ENCODE measurements around the gene TOLLIP. TPM values are rescaled to one million over a fixed set of nuclear protein-coding genes. Genes with fewer than 3 reads are reported as not detected.
A peak's percentile ranks its signal among the peaks of the same experiment; 100 is the strongest.

The TOLLIP gene
- total RNA-seq, 2 donors from 2014 or later = 72.8 to 161 TPM

DNA sequence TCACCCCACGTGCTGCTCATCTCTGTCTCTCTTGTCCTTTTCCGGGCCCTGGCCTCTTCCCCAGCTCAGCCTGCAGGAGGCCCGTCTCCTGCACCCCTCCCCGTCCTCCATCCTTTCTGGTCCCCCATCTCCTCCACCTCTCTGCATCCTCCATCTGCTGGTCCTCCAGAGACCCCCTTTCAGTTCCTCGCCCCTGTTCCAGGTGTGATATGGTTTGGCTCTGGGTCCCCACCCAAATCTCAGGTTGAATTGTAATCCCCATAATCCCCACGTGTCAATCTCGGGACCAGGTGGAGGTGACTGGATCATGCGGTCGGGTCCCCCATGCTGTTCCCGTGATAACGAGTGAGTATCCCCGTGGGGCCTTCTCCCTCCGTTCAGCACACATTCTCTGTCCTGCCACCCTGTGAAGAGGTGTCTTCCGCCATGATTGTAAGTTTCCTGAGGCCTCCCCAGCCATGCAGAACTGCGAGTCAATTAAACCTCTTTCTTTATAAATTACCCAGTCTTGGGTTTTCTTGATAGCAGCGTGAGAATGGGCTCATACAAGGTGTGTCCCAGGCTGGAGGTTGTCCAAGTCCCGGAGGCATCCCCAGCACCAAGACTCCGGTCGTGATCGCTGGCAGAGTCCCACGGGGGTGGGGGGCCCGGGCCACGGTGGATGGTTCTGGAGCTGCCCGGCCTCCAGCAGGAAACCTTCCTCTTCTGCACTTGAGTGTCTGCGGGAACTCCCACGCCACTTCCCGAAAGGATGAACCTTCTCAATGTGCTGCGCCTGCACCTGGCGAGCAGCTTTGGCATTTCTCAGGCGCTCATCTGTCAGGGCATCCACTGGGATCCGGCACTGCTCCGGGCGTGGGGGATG lies 29.0 kb upstream of the TOLLIP start:
- Histone ChIP-seq H3K27me3 (replicated peaks; ENCODE audit: insufficient read depth) (no peaks in the 10 kb centered on the region), H3K36me3 (no peaks in the 10 kb centered on the region), H3K9me3 (no peaks in the 10 kb centered on the region), H3K4me1 (replicated peaks) (peaks cover 12% of the 10 kb centered on the region), H3K4me3 (no peak overlapping the region), H3K27ac (no peak overlapping the region)
- 63% methylated on average over 33 of the region's 33 CpGs for WGBS
- no peak for DNase-seq (ENCODE audit: low spot score)
- TF ChIP-seq, protein P1, sequence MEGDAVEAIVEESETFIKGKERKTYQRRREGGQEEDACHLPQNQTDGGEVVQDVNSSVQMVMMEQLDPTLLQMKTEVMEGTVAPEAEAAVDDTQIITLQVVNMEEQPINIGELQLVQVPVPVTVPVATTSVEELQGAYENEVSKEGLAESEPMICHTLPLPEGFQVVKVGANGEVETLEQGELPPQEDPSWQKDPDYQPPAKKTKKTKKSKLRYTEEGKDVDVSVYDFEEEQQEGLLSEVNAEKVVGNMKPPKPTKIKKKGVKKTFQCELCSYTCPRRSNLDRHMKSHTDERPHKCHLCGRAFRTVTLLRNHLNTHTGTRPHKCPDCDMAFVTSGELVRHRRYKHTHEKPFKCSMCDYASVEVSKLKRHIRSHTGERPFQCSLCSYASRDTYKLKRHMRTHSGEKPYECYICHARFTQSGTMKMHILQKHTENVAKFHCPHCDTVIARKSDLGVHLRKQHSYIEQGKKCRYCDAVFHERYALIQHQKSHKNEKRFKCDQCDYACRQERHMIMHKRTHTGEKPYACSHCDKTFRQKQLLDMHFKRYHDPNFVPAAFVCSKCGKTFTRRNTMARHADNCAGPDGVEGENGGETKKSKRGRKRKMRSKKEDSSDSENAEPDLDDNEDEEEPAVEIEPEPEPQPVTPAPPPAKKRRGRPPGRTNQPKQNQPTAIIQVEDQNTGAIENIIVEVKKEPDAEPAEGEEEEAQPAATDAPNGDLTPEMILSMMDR (IDR thresholded peaks at IDR 0.05) = no peak
- no peak for TF ChIP-seq POLR2A (IDR thresholded peaks at IDR 0.05)
- no peak for TF ChIP-seq POLR2AphosphoS5 (IDR thresholded peaks at IDR 0.05)
- intact Hi-C loops (cut with DNase I) = no loop called here

DNA sequence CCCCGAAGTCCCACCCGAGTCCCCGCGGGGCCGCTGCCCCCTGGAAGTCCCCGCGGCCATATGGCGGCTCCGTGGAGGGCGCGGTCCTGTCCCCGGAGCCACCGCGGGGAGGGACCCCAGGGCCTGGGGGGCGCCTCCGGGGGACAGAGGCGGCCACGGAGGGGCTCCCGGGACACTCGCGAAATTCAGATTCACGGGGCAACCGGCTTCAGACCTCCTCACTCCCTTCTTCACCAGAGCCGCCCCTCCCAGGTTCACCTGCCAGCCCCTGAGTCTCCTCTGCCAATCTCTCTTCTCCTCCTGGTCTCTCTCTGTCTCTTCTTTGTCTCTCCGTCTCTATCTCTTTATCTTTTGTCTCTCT lies 28.2 kb upstream of the TOLLIP start:
- Histone ChIP-seq H3K27me3 (replicated peaks; ENCODE audit: insufficient read depth) (no peaks in the 10 kb centered on the region), H3K27ac (peak overlapping the region; percentile 42 to 43), H3K4me3 (peak overlapping the region in 1 of 2 donors; percentile 29), H3K9me3 (no peaks in the 10 kb centered on the region), H3K4me1 (replicated peaks) (peaks cover 12% of the 10 kb centered on the region), H3K36me3 (no peaks in the 10 kb centered on the region)
- DNase-seq (ENCODE audit: low spot score) = no peak
- intact Hi-C loops (cut with DNase I) = no loop called here
- 44% methylated on average over 25 of the region's 25 CpGs for WGBS
- TF ChIP-seq POLR2AphosphoS5 (IDR thresholded peaks at IDR 0.05) (no peak), POLR2A (IDR thresholded peaks at IDR 0.05) (no peak)
- TF ChIP-seq, protein P1 (IDR thresholded peaks at IDR 0.05) = no peak

DNA sequence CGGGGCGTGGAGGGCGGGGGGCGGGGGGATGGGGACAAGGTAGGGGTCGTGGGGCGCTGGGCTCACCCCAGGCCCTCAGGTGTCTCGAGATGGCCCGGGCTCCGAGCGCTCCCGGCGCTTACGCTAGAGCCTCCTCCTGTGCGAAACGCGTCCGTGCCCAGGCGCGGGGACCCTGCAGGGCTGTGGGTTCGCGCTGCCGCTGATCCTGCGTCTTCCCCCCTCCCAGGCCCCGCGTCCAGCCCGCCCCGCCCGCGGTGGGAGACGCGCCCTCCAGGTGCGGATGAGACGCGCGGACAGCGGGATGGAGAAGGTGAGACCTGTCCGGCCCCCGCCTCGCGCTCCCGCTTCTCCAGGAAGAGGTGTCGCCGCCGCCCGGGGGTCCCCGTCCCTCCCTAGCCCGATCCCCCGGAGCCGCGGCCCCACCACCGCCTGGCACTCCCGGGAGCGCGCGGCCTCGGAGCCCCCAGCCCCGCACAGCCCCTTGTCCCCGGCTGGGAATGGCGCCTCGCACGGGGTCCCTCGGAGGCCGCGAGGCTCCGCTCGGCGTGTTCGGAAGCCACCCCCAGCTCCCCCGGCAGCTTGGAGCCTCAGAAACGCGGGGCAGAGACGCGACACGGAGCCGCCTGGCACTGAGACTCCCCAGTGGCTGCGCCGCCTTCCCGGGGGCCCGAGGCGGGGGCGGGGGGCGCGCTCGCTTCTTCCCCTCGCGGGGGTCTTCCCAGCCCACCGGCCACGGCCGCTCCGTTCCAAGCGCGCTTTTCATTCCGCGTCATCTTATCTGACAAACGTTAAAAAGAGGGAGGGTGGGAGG lies 27.6 kb upstream of the TOLLIP start:
- Histone ChIP-seq H3K27me3 (replicated peaks; ENCODE audit: insufficient read depth) (no peaks in the 10 kb centered on the region), H3K27ac (peak overlapping the region; percentile 42 to 43), H3K4me3 (peak overlapping the region; percentile 29 to 39), H3K4me1 (replicated peaks) (peaks cover 12% of the 10 kb centered on the region), H3K9me3 (no peaks in the 10 kb centered on the region), H3K36me3 (no peaks in the 10 kb centered on the region)
- DNase-seq (ENCODE audit: low spot score) = no peak
- 3% methylated on average over 67 of the region's 95 CpGs for WGBS
- TF ChIP-seq, protein P1 (IDR thresholded peaks at IDR 0.05) = no peak
- TF ChIP-seq POLR2A (IDR thresholded peaks at IDR 0.05) (no peak), POLR2AphosphoS5 (IDR thresholded peaks at IDR 0.05) (no peak)
- intact Hi-C loops (cut with DNase I) = no loop called here

DNA sequence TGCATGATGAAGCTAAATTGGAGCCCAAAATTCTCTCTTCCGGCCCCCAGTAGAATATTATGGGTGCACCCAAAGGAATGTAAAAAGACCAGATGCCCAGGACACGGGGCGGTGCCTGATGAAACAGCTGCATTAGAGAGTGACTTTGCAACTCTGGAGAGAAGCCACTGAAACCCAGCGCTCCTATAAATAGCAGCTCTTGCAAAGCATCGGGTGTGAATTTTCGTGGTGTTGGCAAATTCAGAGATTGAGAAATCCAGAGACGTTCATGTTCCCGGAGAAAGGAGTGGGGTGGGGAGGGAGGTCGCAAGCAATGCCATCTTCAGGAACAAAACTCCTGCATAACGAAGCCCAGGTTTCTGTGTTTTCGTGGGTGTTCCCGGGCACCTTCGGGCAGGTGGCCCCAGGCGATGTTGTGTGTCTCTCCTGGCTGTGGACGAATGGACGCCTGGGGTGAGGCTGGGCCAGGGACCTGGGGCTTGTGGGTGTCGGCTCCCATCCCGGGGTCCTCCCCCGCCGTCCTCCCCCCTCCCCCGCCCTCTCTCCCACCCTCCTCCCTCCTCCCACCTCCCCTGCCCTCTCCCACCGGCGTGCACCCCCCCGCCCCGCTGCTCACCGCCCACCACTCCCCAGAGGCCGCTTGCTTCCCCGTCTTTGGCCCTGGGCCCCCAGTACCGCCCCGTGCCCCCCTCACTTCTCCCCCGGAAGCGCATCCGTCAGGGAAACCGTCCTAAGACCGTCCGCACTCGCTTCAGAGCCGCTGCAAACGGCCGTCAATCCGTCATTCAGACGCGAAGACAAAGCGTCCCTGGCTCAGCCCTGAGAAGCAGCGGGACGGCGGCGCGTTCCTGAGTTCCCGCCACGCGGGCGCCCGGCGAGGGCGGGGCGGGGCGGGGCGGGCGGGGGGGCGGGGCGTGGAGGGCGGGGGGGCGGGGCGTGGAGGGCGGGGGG lies 26.7 kb upstream of the TOLLIP start:
- TF ChIP-seq POLR2AphosphoS5 (IDR thresholded peaks at IDR 0.05) (peak; percentile 40), POLR2A (IDR thresholded peaks at IDR 0.05) (no peak)
- TF ChIP-seq, protein P1 (IDR thresholded peaks at IDR 0.05) = no peak
- Histone ChIP-seq H3K36me3 (no peaks in the 10 kb centered on the region), H3K27me3 (replicated peaks; ENCODE audit: insufficient read depth) (no peaks in the 10 kb centered on the region), H3K4me1 (replicated peaks) (peaks cover 12% of the 10 kb centered on the region), H3K9me3 (no peaks in the 10 kb centered on the region), H3K27ac (peak overlapping the region; percentile 31 to 45), H3K4me3 (peak overlapping the region; percentile 29 to 36)
- peak; percentile 43 for DNase-seq (ENCODE audit: low spot score)
- WGBS = under 1% methylated on average over 56 of the region's 66 CpGs
- intact Hi-C loops (cut with DNase I) = no loop called here
